A549 (cell line): Measurements from ENCODE around the gene DCAF15. TPM values are rescaled to one million over a fixed set of nuclear protein-coding genes. Genes with fewer than 3 reads are reported as not detected.

Source experiments
- ATAC-seq, 2 experiments: fragments of 200-7000 bp in 1 of 2; fragments of >200 bp in 1 of 2; cut with Nextera tagmentation in 1 of 2; cut with Tn5 transposase in 1 of 2; 3 replicates each; pipeline versions ENCODE4 v1.8.0 to v1.9.1; 2018 to 2020; ENCODE audit warnings: mild to moderate bottlenecking in 1 of 2, moderate library complexity in 1 of 2
- CTCF ChIA-PET: fragments of 300-600 bp; sonication (Branson Sonifier 250); formaldehyde crosslinking; extraction: SDS; loops from one replicate; lab custom pipeline; 2021; ENCODE audit warnings: antibody characterized with exemption, inconsistent platforms; lab: Yijun Ruan, JAX
- POLR2A ChIA-PET: fragments of 350-600 bp; formaldehyde crosslinking; extraction: SDS; loops from one replicate; lab custom pipeline; 2021; ENCODE audit warnings: antibody characterized with exemption, inconsistent platforms; lab: Yijun Ruan, JAX
- DNase-seq, 2 experiments: peaks; one replicate each; pipeline versions ENCODE4 v3.0.0 to v3.0.0-alpha.2; 2011 to 2016; ENCODE audit warnings: low read depth in 1 of 2, low spot score in 1 of 2
- FAIRE-seq: peaks from 2 replicates; lab custom pipeline; 2011; peaks lifted over from hg19 to GRCh38; lab: Jason Lieb, UNC
- H3K27ac ChIP-seq, 2 experiments: fragments of >200 bp; sonication (Bioruptor Twin); formaldehyde crosslinking; 3 replicates each; pipeline ENCODE4 v1.5.1; 2016 to 2017
- H3K4me1 ChIP-seq: fragments of >200 bp; sonication (Bioruptor Twin); formaldehyde crosslinking; 3 replicates; pipeline ENCODE4 v1.6.1; 2016
- H3K4me2 ChIP-seq: fragments of >200 bp; sonication (Bioruptor Twin); formaldehyde crosslinking; 3 replicates; pipeline ENCODE4 v1.6.1; 2016
- H3K4me3 ChIP-seq: fragments of >200 bp; sonication (Bioruptor Twin); formaldehyde crosslinking; 3 replicates; pipeline ENCODE4 v1.5.1; 2016
- H3K9me3 ChIP-seq: fragments of >200 bp; sonication (Bioruptor Twin); formaldehyde crosslinking; 3 replicates; pipeline ENCODE4 v1.6.1; 2016
- CBX8 ChIP-seq: fragments of 200-600 bp; sonication (generic); IDR thresholded peaks from 2 replicates; pipeline ENCODE4 v1.6.1; 2016
- CHD2 ChIP-seq: fragments of 150-350 bp; IDR thresholded peaks from 2 replicates; pipeline ENCODE4 v1.6.1; 2014; ENCODE audit warnings: low read length; ENCODE audit not compliant: partially characterized antibody
- EHF ChIP-seq: fragments of 250-450 bp; sonication (Bioruptor Pico); IDR thresholded peaks from 2 replicates; pipeline ENCODE4 v1.5.0; 2020; ENCODE audit warnings: mild to moderate bottlenecking
- ESRRA ChIP-seq: fragments of 150-350 bp; IDR thresholded peaks from 2 replicates; pipeline ENCODE4 v1.6.1; 2014; ENCODE audit warnings: mild to moderate bottlenecking, low read length, borderline replicate concordance
- FOXS1 ChIP-seq: fragments of 250-450 bp; sonication (Bioruptor Pico); IDR thresholded peaks from 2 replicates; pipeline ENCODE4 v1.5.0; 2020; ENCODE audit warnings: mild to moderate bottlenecking, moderate library complexity
- HDAC2 ChIP-seq: fragments of 200-600 bp; sonication (generic); IDR thresholded peaks from 2 replicates; pipeline ENCODE4 v1.6.1; 2016
- HOXB13 ChIP-seq: fragments of 250-450 bp; sonication (Bioruptor Pico); IDR thresholded peaks from 2 replicates; pipeline ENCODE4 v1.5.0; 2020; ENCODE audit warnings: low read depth, mild to moderate bottlenecking, moderate library complexity
- JUN ChIP-seq, 2 experiments: fragments of >200 bp; sonication (Bioruptor Twin); formaldehyde crosslinking; IDR thresholded peaks; 2 replicates in 1 of 2; 3 replicates in 1 of 2; pipeline ENCODE4 v1.6.1; 2016 to 2017
- KDM1A ChIP-seq: fragments of 200-600 bp; sonication (generic); IDR thresholded peaks from 2 replicates; pipeline ENCODE4 v1.6.1; 2016; ENCODE audit warnings: low read depth, mild to moderate bottlenecking
- KDM5A ChIP-seq: fragments of 200-600 bp; sonication (generic); IDR thresholded peaks from 2 replicates; pipeline ENCODE4 v1.6.1; 2016; ENCODE audit warnings: antibody characterized with exemption, mild to moderate bottlenecking
- MAZ ChIP-seq: fragments of 150-350 bp; IDR thresholded peaks from 2 replicates; pipeline ENCODE4 v1.6.1; 2014; ENCODE audit warnings: antibody characterized with exemption, low read depth, low read length, borderline replicate concordance
- NPAS2 ChIP-seq: fragments of 250-450 bp; sonication (Bioruptor Pico); IDR thresholded peaks from 2 replicates; pipeline ENCODE4 v1.8.0; 2022; ENCODE audit warnings: mild to moderate bottlenecking, moderate library complexity, borderline replicate concordance
- POLR2A ChIP-seq: IDR thresholded peaks from 2 replicates; pipeline ENCODE4 v1.6.1; 2012; ENCODE audit warnings: mild to moderate bottlenecking, low read length
- RARB ChIP-seq: fragments of 250-450 bp; sonication (Bioruptor Pico); IDR thresholded peaks from 2 replicates; pipeline ENCODE4 v1.8.0; 2021; ENCODE audit warnings: mild to moderate bottlenecking, moderate library complexity
- RFX5 ChIP-seq: fragments of 450-650 bp; IDR thresholded peaks from 2 replicates; pipeline ENCODE4 v1.7.1; 2014; ENCODE audit warnings: antibody characterized with exemption, mild to moderate bottlenecking, moderate library complexity
- RNF2 ChIP-seq: fragments of 200-600 bp; sonication (generic); IDR thresholded peaks from 2 replicates; pipeline ENCODE4 v1.6.1; 2016; ENCODE audit warnings: low read depth, mild to moderate bottlenecking, antibody characterized with exemption, moderate library complexity, borderline replicate concordance
- SREBF2 ChIP-seq: fragments of 450-650 bp; IDR thresholded peaks from 2 replicates; pipeline ENCODE4 v1.6.1; 2014; ENCODE audit warnings: mild to moderate bottlenecking, moderate library complexity
- TFCP2L1 ChIP-seq: fragments of 250-450 bp; sonication (Bioruptor Pico); IDR thresholded peaks from 2 replicates; pipeline ENCODE4 v1.5.0; 2021; ENCODE audit warnings: mild to moderate bottlenecking
- ZFP36 ChIP-seq: fragments of 450-650 bp; IDR thresholded peaks from 2 replicates; pipeline ENCODE4 v1.6.1; 2014; ENCODE audit warnings: borderline replicate concordance; ENCODE audit not compliant: partially characterized antibody
- WGBS: methylation state at CpG from one replicate; pipeline ENCODE4 v1.1.6; 2017; ENCODE audit errors: missing lambda C conversion rate; 5-methylcytosine and 5-hydroxymethylcytosine counted together
- polyA plus RNA-seq, 4 experiments: library from polyadenylated mRNA; depleted of rRNA in 3 of 4; stranded (reverse); fragments of >200 nt; fragmentation: RNase III in 1 of 4; extraction: RNeasy Plus Mini Kit Qiagen cat#74134 plus additional on column Dnase treatment in 1 of 4; gene quantifications; 2 replicates in 3 of 4; 3 replicates in 1 of 4; pipeline ENCODE4 v1.2.3, GENCODE V29; 2011 to 2017
- TF ChIP-seq, protein P1 (sequence below): IDR thresholded peaks from 2 replicates; pipeline ENCODE4 v1.6.1; 2012
- TF ChIP-seq, protein P2 (sequence below): fragments of 150-350 bp; IDR thresholded peaks from 2 replicates; pipeline ENCODE4 v1.6.1; 2014; ENCODE audit warnings: low read depth, mild to moderate bottlenecking, low read length
- TF ChIP-seq, protein P3 (sequence below): fragments of 200-600 bp; sonication (generic); IDR thresholded peaks from 2 replicates; pipeline ENCODE4 v1.6.1; 2016; ENCODE audit warnings: antibody characterized with exemption, mild to moderate bottlenecking, moderate library complexity
- TF ChIP-seq, protein P4 (sequence below): fragments of 250-450 bp; sonication (Bioruptor Pico); IDR thresholded peaks from 2 replicates; pipeline ENCODE4 v1.5.0; 2021; ENCODE audit warnings: mild to moderate bottlenecking, moderate library complexity, borderline replicate concordance
- TF ChIP-seq, protein P5 (sequence below): fragments of >200 bp; sonication (Bioruptor Twin); formaldehyde crosslinking; IDR thresholded peaks from 3 replicates; pipeline ENCODE4 v1.5.1; 2016
- TF ChIP-seq, protein P6 (sequence below): IDR thresholded peaks from 2 replicates; pipeline ENCODE4 v1.6.1; 2012; ENCODE audit warnings: low read depth, borderline replicate concordance

DCAF15 gene
- polyA plus RNA-seq, 2 of the 4 experiments (the other 2 are of a cell fraction): 10.2 to 23.0 TPM

DNA sequence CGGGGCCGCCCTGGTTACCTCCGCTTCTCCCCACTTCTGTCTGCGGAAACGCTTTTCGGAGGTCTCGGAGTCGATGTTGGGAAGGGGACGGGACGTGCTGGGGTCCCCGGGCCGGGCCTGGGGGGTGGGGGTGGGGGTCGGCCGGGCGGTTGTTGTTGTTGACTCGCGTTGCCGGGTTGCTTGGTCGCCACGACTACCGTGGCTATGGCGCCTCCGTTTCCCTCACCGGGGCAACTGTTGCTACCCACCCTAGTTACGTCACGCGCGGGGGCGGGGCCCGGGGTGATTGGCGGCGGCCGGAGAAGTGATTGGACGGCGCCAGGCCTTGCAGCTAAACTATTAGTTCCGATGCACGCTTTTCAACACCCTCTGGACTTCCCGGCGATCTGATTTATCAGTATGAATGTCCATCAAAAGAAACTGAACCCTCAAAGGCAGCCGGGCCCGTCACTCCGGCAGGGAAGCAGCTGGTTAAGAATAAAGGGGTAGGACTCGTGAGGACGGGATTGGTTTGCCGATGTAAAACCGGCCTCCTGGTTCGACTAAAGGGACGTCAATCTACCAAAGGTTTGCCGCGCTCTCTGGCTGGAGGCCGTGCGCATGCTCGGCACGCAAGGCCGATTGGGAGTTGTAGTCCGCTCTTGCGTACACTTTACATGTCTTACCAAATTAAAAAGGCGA is 53.9 kb downstream of the DCAF15 start, which contains the start of gene RFX1:
Gene RFX1 (minus strand): TSS at position 236 of the 681 bp plus-strand sequence. CDS start 12,477 bp downstream, outside the sequence.
- POLR2A ChIA-PET: interaction anchor here (0.8 to 1.8 kb wide), 4 partner anchors 16 to 66 kb away, joined by 3 to 6 read pairs (median 5); partner anchors contain the start of genes IL27RA and MISP3
- DNase-seq: peak; percentile 80 to 99
- 1% methylated on average over 33 of the region's 58 CpGs for WGBS

More for the DNA sequence above, 53.9 kb downstream of the DCAF15 start, which contains the start of gene RFX1:
- H3K27ac ChIP-seq: peak within 1 kb of the TSS; percentile 91 to 100
- peak; percentile 90 to 95 for ATAC-seq
- TF ChIP-seq CHD2 (no peak), FOXS1 (CRISPR knock-in tag) (no peak), RNF2 (no peak), KDM5A (no peak), ESRRA (no peak), CBX8 (no peak), ZFP36 (no peak), RFX5 (peak; percentile 61; the same call in 1 of the 2 replicates), POLR2A (no peak), MAZ (0 out of 2 replicates have a peak, but pooled peaks have one; percentile 36), KDM1A (no peak), TFCP2L1 (CRISPR knock-in tag) (no peak), JUN (IDR thresholded peaks at IDR 0.05) (0 out of 5 replicates have a peak, but pooled peaks of 1 of the 2 experiments have one; percentile 1), HOXB13 (CRISPR knock-in tag) (no peak), HDAC2 (no peak), RARB (CRISPR knock-in tag) (no peak), SREBF2 (no peak), EHF (CRISPR knock-in tag) (no peak), NPAS2 (CRISPR knock-in tag) (no peak)
- TF ChIP-seq, protein P1, sequence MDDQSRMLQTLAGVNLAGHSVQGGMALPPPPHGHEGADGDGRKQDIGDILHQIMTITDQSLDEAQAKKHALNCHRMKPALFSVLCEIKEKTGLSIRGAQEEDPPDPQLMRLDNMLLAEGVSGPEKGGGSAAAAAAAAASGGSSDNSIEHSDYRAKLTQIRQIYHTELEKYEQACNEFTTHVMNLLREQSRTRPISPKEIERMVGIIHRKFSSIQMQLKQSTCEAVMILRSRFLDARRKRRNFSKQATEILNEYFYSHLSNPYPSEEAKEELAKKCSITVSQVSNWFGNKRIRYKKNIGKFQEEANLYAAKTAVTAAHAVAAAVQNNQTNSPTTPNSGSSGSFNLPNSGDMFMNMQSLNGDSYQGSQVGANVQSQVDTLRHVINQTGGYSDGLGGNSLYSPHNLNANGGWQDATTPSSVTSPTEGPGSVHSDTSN: peak; percentile 99
- TF ChIP-seq, protein P2, sequence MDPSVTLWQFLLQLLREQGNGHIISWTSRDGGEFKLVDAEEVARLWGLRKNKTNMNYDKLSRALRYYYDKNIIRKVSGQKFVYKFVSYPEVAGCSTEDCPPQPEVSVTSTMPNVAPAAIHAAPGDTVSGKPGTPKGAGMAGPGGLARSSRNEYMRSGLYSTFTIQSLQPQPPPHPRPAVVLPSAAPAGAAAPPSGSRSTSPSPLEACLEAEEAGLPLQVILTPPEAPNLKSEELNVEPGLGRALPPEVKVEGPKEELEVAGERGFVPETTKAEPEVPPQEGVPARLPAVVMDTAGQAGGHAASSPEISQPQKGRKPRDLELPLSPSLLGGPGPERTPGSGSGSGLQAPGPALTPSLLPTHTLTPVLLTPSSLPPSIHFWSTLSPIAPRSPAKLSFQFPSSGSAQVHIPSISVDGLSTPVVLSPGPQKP: no peak
- TF ChIP-seq, protein P3, sequence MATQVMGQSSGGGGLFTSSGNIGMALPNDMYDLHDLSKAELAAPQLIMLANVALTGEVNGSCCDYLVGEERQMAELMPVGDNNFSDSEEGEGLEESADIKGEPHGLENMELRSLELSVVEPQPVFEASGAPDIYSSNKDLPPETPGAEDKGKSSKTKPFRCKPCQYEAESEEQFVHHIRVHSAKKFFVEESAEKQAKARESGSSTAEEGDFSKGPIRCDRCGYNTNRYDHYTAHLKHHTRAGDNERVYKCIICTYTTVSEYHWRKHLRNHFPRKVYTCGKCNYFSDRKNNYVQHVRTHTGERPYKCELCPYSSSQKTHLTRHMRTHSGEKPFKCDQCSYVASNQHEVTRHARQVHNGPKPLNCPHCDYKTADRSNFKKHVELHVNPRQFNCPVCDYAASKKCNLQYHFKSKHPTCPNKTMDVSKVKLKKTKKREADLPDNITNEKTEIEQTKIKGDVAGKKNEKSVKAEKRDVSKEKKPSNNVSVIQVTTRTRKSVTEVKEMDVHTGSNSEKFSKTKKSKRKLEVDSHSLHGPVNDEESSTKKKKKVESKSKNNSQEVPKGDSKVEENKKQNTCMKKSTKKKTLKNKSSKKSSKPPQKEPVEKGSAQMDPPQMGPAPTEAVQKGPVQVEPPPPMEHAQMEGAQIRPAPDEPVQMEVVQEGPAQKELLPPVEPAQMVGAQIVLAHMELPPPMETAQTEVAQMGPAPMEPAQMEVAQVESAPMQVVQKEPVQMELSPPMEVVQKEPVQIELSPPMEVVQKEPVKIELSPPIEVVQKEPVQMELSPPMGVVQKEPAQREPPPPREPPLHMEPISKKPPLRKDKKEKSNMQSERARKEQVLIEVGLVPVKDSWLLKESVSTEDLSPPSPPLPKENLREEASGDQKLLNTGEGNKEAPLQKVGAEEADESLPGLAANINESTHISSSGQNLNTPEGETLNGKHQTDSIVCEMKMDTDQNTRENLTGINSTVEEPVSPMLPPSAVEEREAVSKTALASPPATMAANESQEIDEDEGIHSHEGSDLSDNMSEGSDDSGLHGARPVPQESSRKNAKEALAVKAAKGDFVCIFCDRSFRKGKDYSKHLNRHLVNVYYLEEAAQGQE: no peak; the same call in 1 of the 2 replicates
- TF ChIP-seq, protein P4, sequence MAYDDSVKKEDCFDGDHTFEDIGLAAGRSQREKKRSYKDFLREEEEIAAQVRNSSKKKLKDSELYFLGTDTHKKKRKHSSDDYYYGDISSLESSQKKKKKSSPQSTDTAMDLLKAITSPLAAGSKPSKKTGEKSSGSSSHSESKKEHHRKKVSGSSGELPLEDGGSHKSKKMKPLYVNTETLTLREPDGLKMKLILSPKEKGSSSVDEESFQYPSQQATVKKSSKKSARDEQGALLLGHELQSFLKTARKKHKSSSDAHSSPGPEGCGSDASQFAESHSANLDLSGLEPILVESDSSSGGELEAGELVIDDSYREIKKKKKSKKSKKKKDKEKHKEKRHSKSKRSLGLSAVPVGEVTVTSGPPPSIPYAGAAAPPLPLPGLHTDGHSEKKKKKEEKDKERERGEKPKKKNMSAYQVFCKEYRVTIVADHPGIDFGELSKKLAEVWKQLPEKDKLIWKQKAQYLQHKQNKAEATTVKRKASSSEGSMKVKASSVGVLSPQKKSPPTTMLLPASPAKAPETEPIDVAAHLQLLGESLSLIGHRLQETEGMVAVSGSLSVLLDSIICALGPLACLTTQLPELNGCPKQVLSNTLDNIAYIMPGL: no peak
- TF ChIP-seq, protein P5, sequence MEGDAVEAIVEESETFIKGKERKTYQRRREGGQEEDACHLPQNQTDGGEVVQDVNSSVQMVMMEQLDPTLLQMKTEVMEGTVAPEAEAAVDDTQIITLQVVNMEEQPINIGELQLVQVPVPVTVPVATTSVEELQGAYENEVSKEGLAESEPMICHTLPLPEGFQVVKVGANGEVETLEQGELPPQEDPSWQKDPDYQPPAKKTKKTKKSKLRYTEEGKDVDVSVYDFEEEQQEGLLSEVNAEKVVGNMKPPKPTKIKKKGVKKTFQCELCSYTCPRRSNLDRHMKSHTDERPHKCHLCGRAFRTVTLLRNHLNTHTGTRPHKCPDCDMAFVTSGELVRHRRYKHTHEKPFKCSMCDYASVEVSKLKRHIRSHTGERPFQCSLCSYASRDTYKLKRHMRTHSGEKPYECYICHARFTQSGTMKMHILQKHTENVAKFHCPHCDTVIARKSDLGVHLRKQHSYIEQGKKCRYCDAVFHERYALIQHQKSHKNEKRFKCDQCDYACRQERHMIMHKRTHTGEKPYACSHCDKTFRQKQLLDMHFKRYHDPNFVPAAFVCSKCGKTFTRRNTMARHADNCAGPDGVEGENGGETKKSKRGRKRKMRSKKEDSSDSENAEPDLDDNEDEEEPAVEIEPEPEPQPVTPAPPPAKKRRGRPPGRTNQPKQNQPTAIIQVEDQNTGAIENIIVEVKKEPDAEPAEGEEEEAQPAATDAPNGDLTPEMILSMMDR: no peak
- TF ChIP-seq, protein P6, sequence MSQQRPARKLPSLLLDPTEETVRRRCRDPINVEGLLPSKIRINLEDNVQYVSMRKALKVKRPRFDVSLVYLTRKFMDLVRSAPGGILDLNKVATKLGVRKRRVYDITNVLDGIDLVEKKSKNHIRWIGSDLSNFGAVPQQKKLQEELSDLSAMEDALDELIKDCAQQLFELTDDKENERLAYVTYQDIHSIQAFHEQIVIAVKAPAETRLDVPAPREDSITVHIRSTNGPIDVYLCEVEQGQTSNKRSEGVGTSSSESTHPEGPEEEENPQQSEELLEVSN: no peak; the same call in none of the 2 replicates
- TF ChIP-seq, all 56 proteins: peak for 4
- Histone ChIP-seq H3K4me1 (peaks cover 14% of the 10 kb centered on the region; the same call in 1 of the 3 replicates), H3K9me3 (no peaks in the 10 kb centered on the region), H3K4me3 (peak within 1 kb of the TSS; percentile 74), H3K4me2 (peak within 1 kb of the TSS; percentile 71)
- no peak for FAIRE-seq
- CTCF ChIA-PET: interaction anchor here (0.7 to 1.2 kb wide), 3 partner anchors 53 to 126 kb away, joined by 3 to 5 read pairs (median 3); no protein-coding TSS in a partner anchor
